ENCODE results near the gene MTHFD2L.

DNA sequence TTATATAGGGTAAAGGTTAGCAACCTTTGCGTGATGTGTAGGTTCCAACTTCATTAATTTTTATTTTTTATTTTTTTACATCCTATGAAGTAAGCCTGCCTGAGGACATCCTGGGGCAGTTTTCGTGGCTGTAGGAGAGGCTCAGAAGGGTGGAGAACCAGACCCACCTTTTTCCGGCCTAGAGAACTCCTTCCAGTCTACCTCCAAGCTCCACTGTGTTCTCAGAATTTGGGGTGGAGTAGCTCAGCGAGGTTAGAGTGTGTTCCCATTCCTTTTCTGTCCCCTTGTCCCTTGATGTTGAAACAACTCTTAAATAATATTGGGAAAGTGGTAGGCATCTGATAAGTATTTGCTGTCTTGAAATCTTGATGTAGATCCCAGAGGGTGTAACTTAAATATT is 32.4 kb downstream of the MTHFD2L start:
- TF ChIP-seq, protein P1, sequence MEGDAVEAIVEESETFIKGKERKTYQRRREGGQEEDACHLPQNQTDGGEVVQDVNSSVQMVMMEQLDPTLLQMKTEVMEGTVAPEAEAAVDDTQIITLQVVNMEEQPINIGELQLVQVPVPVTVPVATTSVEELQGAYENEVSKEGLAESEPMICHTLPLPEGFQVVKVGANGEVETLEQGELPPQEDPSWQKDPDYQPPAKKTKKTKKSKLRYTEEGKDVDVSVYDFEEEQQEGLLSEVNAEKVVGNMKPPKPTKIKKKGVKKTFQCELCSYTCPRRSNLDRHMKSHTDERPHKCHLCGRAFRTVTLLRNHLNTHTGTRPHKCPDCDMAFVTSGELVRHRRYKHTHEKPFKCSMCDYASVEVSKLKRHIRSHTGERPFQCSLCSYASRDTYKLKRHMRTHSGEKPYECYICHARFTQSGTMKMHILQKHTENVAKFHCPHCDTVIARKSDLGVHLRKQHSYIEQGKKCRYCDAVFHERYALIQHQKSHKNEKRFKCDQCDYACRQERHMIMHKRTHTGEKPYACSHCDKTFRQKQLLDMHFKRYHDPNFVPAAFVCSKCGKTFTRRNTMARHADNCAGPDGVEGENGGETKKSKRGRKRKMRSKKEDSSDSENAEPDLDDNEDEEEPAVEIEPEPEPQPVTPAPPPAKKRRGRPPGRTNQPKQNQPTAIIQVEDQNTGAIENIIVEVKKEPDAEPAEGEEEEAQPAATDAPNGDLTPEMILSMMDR (conservative IDR thresholded peaks at IDR 0.05), result no peak
- no peak for TF ChIP-seq EZH2 (IDR thresholded peaks at IDR 0.05; ENCODE audit: low read depth)
